Subcutaneous abdominal adipose tissue (tissue), 5 donors: ENCODE measurements around the gene TMEM39B.
"Not testable (repeated sequence)": the region's sequence is repeated elsewhere in the genome, so short reads cannot be mapped to it uniquely, and the experiment has no call there.

Source experiments
- H3K27ac ChIP-seq: one replicate; pipeline ENCODE4 v1.7.0; 2013; ENCODE audit warnings: low read depth, mild to moderate bottlenecking, inconsistent platforms, low read length, moderate library complexity
- H3K27me3 ChIP-seq, 5 donors: one replicate each; pipeline ENCODE4 v1.7.0; 2013; ENCODE audit warnings: low read length in 5 of 5, inconsistent platforms in 1 of 5; ENCODE audit not compliant: control insufficient read depth in 5 of 5, insufficient read depth in 4 of 5
- H3K36me3 ChIP-seq, 5 donors: one replicate each; pipeline ENCODE4 v1.7.0; 2013; ENCODE audit warnings: low read length in 5 of 5; ENCODE audit not compliant: control insufficient read depth in 5 of 5, insufficient read depth in 5 of 5
- H3K4me1 ChIP-seq, 5 donors: one replicate each; pipeline ENCODE4 v1.7.0; 2013; ENCODE audit warnings: low read length in 5 of 5, mild to moderate bottlenecking in 3 of 5, moderate library complexity in 1 of 5; ENCODE audit not compliant: control insufficient read depth in 5 of 5, insufficient read depth in 5 of 5
- H3K4me3 ChIP-seq, 5 donors: one replicate each; pipeline ENCODE4 v1.7.0; 2013; ENCODE audit warnings: low read length in 5 of 5, low read depth in 1 of 5
- H3K9ac ChIP-seq, 5 donors: one replicate each; pipeline ENCODE4 v1.7.0; 2013; ENCODE audit warnings: low read length in 5 of 5, mild to moderate bottlenecking in 4 of 5, moderate library complexity in 3 of 5
- H3K9me3 ChIP-seq, 5 donors: one replicate each; pipeline ENCODE4 v1.7.0; 2013; ENCODE audit warnings: low read length in 5 of 5; ENCODE audit not compliant: control insufficient read depth in 5 of 5
- donor health status: healthy.
- donor health status: healthy.
- donor health status: healthy.
- donor health status: healthy.
- donor health status: healthy.

The TMEM39B gene

GRCh38 chr1:32107742-32108661, 35.3 kb downstream of the TMEM39B start, which contains the start of gene KPNA6:
Gene KPNA6, plus strand, starts transcription at chr1:32108056. Its CDS starts 75 bp downstream, at chr1:32108131.
- Histone ChIP-seq H3K9me3 (no peaks in the 10 kb centered on the region), H3K9ac (peak within 1 kb of the TSS; percentile 99 to 100 (median 100)), H3K27me3 (no peaks in the 10 kb centered on the region), H3K4me3 (peak within 1 kb of the TSS; percentile 88 to 100 (median 97)), H3K4me1 (peaks cover 2 to 42% (median 34%) of the 10 kb centered on the region in 5 donors), H3K36me3 (peaks cover 0 to under 1% (median 0%) of the 10 kb centered on the region in 5 donors), H3K27ac (peak within 1 kb of the TSS; percentile 97)

DNA sequence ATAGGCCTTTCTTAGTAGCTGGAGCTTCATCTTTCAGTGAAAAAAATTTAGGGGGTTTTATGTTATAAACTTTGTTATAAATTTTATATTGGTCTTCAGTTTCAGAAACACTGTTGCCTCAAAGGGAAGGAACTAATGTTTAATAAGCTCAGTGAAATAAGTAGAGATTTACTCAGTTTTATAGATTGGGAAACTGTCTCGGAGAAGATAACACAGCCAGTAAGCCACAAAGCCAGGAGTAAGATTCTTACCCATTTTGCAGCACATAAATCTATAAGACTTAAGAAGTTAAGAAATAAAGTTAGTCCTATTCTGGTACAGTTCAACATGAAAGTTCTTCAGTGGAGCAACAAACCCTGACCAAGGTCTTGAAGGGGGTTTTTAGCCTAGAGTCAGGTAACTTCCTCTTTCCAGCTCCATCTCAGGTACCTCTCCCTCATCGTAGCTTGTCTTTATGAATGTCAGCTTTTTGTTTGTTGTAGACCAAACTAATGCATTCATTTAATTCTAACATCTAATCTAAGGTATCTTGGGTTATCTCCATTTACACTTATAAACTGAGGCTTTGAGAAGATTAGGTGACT, 38.4 kb downstream of the TMEM39B start:
- H3K4me3 ChIP-seq, result no peak overlapping the region
- peak overlapping the region in 1 of 5 donors; percentile 6 for H3K9ac ChIP-seq
- peaks cover 2 to 51% (median 42%) of the 10 kb centered on the region in 5 donors for H3K4me1 ChIP-seq
- peaks cover 0 to 4% (median 0%) of the 10 kb centered on the region in 5 donors for H3K36me3 ChIP-seq
- no peak overlapping the region for H3K27ac ChIP-seq
- no peaks in the 10 kb centered on the region for H3K27me3 ChIP-seq
- H3K9me3 ChIP-seq, result no peaks in the 10 kb centered on the region

GRCh38 chr1:32111789-32112188, 39.0 kb downstream of the TMEM39B start:
- peaks cover 0 to 4% (median 0%) of the 10 kb centered on the region in 5 donors for H3K36me3 ChIP-seq
- no peaks in the 10 kb centered on the region for H3K27me3 ChIP-seq
- H3K4me3 ChIP-seq, result no peak overlapping the region
- peaks cover 4 to 58% (median 48%) of the 10 kb centered on the region in 5 donors for H3K4me1 ChIP-seq
- H3K27ac ChIP-seq, result no peak overlapping the region
- H3K9me3 ChIP-seq, result no peaks in the 10 kb centered on the region
- peak overlapping the region in 1 of 5 donors; percentile 44 for H3K9ac ChIP-seq

GRCh38 chr1:32112806-32113375, 40.2 kb downstream of the TMEM39B start:
- no peaks in the 10 kb centered on the region for H3K27me3 ChIP-seq
- no peak overlapping the region for H3K4me3 ChIP-seq
- peaks cover 4 to 54% (median 46%) of the 10 kb centered on the region in 5 donors for H3K4me1 ChIP-seq
- peaks cover 0 to 4% (median 0%) of the 10 kb centered on the region in 5 donors for H3K36me3 ChIP-seq
- H3K27ac ChIP-seq, result no peak overlapping the region
- H3K9me3 ChIP-seq, result no peaks in the 10 kb centered on the region
- no peak overlapping the region for H3K9ac ChIP-seq

DNA sequence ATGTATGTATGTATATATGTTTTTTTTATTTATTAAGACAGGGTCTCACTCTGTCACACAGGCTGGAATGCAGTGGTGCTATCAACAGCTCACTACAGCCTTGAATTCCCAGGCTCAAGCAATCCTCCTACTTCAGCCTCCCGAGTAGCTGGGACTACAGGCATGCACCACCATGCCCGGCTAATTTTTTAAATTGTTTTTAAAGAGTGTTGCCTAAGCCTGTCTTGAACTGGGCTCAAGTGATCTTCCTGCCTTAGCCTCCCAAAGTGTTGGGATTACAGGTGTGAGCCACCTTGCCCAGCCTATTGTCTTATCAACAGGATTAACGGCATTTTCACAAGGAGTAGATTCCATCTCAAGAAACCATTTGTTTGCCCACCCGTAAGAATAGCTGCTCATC, 40.7 kb downstream of the TMEM39B start:
- not testable (repeated sequence) for H3K9ac ChIP-seq, H3K4me3 ChIP-seq, H3K36me3 ChIP-seq, H3K27me3 ChIP-seq, H3K9me3 ChIP-seq, H3K27ac ChIP-seq
- H3K4me1 ChIP-seq, result peaks cover 4 to 51% (median 46%) of the 10 kb centered on the region in 5 donors

GRCh38 chr1:32114420-32114819, 41.7 kb downstream of the TMEM39B start:
- no peaks in the 10 kb centered on the region for H3K9me3 ChIP-seq
- peaks cover 0 to 4% (median 0%) of the 10 kb centered on the region in 5 donors for H3K36me3 ChIP-seq
- no peak overlapping the region for H3K27ac ChIP-seq
- no peak overlapping the region for H3K9ac ChIP-seq
- no peak overlapping the region for H3K4me3 ChIP-seq
- H3K4me1 ChIP-seq, result peaks cover 4 to 41% (median 37%) of the 10 kb centered on the region in 5 donors
- H3K27me3 ChIP-seq, result no peaks in the 10 kb centered on the region

DNA sequence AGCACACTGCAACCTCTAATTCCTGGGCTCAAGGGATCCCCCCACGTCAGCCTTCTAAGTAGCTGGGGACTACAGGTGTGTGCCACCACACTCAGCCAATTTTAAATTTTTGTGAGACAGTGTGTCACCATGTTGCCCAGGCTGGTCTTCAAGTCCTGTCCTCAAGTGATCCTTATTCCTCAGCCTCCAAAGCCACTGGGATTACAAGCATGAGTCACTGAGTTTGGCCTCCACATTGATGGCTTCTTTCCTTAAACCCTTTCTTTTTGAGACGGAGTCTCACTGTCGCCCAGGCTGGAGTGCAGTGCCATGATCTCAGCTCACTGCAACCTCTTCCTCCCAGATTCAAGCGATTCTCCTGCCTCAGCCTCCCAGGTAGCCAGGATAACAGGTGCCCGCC, 42.8 kb downstream of the TMEM39B start:
- no peaks in the 10 kb centered on the region for H3K27me3 ChIP-seq
- H3K36me3 ChIP-seq, result peaks cover 0 to 4% (median 0%) of the 10 kb centered on the region in 5 donors
- peaks cover 4 to 31% (median 29%) of the 10 kb centered on the region in 5 donors for H3K4me1 ChIP-seq
- no peak overlapping the region for H3K4me3 ChIP-seq
- no peak overlapping the region for H3K9ac ChIP-seq
- peak overlapping the region; percentile 65 for H3K27ac ChIP-seq
- no peaks in the 10 kb centered on the region for H3K9me3 ChIP-seq

DNA sequence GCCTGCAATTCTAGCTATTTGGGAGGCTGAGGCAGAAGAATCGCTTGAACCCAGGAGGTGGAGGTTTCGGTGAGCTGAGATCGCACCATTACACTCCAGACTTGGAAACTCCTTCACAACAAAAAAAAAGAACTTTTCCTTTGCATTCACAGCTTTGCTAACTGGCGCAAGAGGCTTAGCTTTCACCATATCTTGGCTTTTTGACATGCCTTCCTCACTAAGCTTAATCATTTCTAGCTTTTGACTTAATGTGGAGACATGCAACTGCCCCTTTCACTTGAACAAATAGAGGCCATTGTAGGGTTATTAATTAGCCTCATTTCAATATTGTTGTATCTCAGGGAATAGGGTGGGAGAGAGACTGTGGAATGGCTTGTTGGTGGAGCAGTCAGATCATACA, 43.8 kb downstream of the TMEM39B start:
- Histone ChIP-seq H3K9me3 (no peaks in the 10 kb centered on the region), H3K27me3 (no peaks in the 10 kb centered on the region), H3K9ac (no peak overlapping the region), H3K27ac (peak overlapping the region; percentile 65), H3K4me3 (no peak overlapping the region), H3K4me1 (peaks cover 3 to 30% (median 20%) of the 10 kb centered on the region in 5 donors), H3K36me3 (peaks cover 0 to 4% (median 0%) of the 10 kb centered on the region in 5 donors)

DNA sequence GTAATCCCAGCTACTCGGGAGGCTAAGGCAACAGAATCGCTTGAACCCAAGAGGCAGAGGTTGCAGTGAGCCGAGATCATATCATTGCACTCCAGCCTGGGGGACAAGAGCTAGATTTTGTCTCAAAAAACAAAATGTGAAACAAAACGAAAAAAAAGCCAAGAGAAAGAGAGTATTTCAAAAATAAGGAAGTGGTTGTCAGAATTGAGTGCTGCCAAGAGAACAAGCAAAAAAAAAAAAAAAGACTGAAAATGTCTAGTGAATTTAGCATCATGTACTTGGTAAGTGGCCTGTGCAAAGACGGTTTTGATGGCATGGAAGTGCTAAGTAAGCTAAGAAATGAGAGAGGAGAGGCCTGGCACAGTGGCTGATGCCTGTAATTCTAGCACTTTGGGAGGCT, 49.4 kb downstream of the TMEM39B start:
- H3K27me3 ChIP-seq, result no peaks in the 10 kb centered on the region
- H3K9ac ChIP-seq, result peak overlapping the region in 1 of 5 donors; percentile 25
- H3K9me3 ChIP-seq, result no peaks in the 10 kb centered on the region
- H3K36me3 ChIP-seq, result no peaks in the 10 kb centered on the region
- H3K4me3 ChIP-seq, result no peak overlapping the region
- no peak overlapping the region for H3K27ac ChIP-seq
- H3K4me1 ChIP-seq, result peaks cover 0 to 13% (median 10%) of the 10 kb centered on the region in 5 donors
